ENCODE data around the gene BFAR. TPM values are rescaled to one million over a fixed set of nuclear protein-coding genes. Genes with fewer than 3 reads are reported as not detected.

The BFAR gene
- total and polyA plus RNA-seq, 2 donors (not counting 1 experiment from before 2014, with no cell fraction given) = 30.7 to 72.9 TPM

DNA sequence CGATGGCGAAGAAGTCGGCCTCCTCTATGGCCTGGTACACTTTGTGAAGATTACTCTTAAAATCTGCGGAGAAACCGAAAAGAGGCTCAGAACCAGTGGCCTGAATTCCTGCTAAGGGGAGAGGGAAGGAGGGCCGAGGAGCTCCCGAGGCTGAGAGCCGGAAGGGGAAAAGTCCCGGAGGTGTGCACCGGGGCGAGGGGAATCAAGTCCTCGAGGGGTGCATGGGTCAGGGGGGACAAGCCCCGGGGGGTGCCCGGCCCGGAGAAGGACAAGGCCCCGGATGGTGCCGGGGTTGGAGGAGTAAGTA is 3.2 kb upstream of the BFAR start:
- DNase-seq (no peak), ATAC-seq (ENCODE audit: low read depth) (no peak)
- POLR2A ChIA-PET = interaction anchor here (0.6 kb wide), 1 partner anchor 194 kb away, joined by 10 read pairs; no protein-coding TSS in a partner anchor
- Histone ChIP-seq H3K79me2 (ENCODE audit: control insufficient read depth, insufficient read depth, low read length) (peaks cover 60% of the 10 kb centered on the region), H3K4me1 (ENCODE audit: control insufficient read depth in 2 of 2, insufficient read depth in 2 of 2, low read length in 2 of 2) (peaks cover 34 to 42% of the 10 kb centered on the region in 2 donors), H4K20me1 (ENCODE audit: control insufficient read depth, insufficient read depth, low read length, poor library complexity, severe bottlenecking) (peaks cover 12% of the 10 kb centered on the region), H3K9me3 (ENCODE audit: control extremely low read depth in 1 of 3, control insufficient read depth in 2 of 3, insufficient read depth in 1 of 3, low read length in 2 of 3) (peaks cover 0 to 9% (median 0%) of the 10 kb centered on the region in 3 donors), H3K4me2 (replicated peaks; ENCODE audit: low read depth, low read length, poor library complexity, severe bottlenecking) (peak overlapping the region; percentile 78), H3K4me3 (ENCODE audit: control extremely low read depth in 1 of 5, extremely low read depth in 1 of 5, insufficient read depth in 1 of 5, low read depth in 2 of 5, low read length in 4 of 5) (peak overlapping the region; percentile 73 to 94 (median 86)), H2AFZ (ENCODE audit: insufficient read depth, low read depth, low read length, poor library complexity, severe bottlenecking) (peak overlapping the region; percentile 64), H3K27me3 (replicated peaks in 1 of 4; ENCODE audit: control extremely low read depth in 1 of 4, control insufficient read depth in 3 of 4, insufficient read depth in 4 of 4, low read length in 3 of 4) (no peaks in the 10 kb centered on the region), H3K27ac (ENCODE audit: low read length in 2 of 2) (peak overlapping the region; percentile 89 to 93), H3K36me3 (replicated peaks in 1 of 2; ENCODE audit: control extremely low read depth in 1 of 2, control insufficient read depth in 1 of 2, extremely low read depth in 1 of 2, insufficient read depth in 2 of 2, low read length in 1 of 2) (peaks cover 9 to 36% of the 10 kb centered on the region in 2 experiments), H3K9ac (ENCODE audit: low read length) (peak overlapping the region; percentile 82)
- H3K4me3 Mint-ChIP-seq = peak overlapping the region; percentile 81
- peaks cover 3% of the 10 kb centered on the region for H3K9me3 Mint-ChIP-seq (ENCODE audit: insufficient read depth)
- TF ChIP-seq, protein P1, sequence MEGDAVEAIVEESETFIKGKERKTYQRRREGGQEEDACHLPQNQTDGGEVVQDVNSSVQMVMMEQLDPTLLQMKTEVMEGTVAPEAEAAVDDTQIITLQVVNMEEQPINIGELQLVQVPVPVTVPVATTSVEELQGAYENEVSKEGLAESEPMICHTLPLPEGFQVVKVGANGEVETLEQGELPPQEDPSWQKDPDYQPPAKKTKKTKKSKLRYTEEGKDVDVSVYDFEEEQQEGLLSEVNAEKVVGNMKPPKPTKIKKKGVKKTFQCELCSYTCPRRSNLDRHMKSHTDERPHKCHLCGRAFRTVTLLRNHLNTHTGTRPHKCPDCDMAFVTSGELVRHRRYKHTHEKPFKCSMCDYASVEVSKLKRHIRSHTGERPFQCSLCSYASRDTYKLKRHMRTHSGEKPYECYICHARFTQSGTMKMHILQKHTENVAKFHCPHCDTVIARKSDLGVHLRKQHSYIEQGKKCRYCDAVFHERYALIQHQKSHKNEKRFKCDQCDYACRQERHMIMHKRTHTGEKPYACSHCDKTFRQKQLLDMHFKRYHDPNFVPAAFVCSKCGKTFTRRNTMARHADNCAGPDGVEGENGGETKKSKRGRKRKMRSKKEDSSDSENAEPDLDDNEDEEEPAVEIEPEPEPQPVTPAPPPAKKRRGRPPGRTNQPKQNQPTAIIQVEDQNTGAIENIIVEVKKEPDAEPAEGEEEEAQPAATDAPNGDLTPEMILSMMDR (IDR thresholded peaks at IDR 0.05) = no peak
- TF ChIP-seq EZH2 (IDR thresholded peaks at IDR 0.05; ENCODE audit: borderline replicate concordance, insufficient read depth, low read depth, low read length, poor library complexity, severe bottlenecking) = no peak
- H3K27ac Mint-ChIP-seq = peak overlapping the region; percentile 89
- no peaks in the 10 kb centered on the region for H3K27me3 Mint-ChIP-seq
- peaks cover 43% of the 10 kb centered on the region for H3K4me1 Mint-ChIP-seq
- CTCF ChIA-PET = interaction anchor here (0.5 kb wide), 1 partner anchor 12 kb away, joined by 3 read pairs; no protein-coding TSS in a partner anchor
- WGBS (ENCODE audit: insufficient coverage) = 4% methylated on average over 17 of the region's 17 CpGs
- intact Hi-C loops (cut with micrococcal nuclease) = no loop called here

DNA sequence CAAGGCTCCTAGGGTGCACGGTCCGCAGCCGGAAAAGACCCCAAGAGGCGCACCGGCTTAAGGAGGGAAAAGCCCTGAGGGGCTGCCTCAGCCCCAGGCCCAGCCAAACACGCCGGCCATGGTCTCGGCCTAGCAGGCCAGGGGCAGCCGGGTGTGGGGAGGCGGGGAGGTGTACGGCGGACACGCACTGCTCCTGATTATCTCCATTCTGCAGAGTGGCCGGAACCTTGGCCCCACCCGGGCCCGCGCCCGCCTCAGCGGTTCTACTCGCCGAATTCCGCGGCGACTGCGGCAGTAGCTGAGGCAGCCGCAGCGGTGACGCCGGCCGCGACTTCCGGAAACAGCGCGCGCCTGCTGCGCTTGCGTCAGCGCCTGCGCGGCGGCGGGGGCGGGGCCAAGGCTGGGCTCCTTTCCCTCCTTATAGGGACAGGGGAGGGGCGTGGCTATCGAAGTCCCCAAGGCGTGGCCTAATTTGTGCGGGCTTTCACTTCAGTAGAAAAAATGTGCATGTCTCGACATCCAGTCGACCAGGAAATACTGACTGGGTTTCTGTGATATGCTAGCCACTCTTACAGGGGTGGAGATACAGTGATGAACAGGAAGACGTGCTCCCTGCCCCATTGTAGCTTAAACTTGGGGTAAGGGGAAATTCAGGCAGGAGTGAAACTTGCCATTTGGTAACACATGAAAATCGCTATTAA is 2.7 kb upstream of the BFAR start, which contains the start of gene PARN:
Gene PARN (minus strand): TSS at position 342 of the 701 bp plus-strand sequence. CDS start 135 bp downstream, at position 207.
- DNase-seq (peak; percentile 99), ATAC-seq (ENCODE audit: low read depth) (peak; percentile 71)
- peaks cover 46% of the 10 kb centered on the region for H3K4me1 Mint-ChIP-seq
- Histone ChIP-seq H3K4me1 (ENCODE audit: control insufficient read depth in 2 of 2, insufficient read depth in 2 of 2, low read length in 2 of 2) (peaks cover 38 to 42% of the 10 kb centered on the region in 2 donors), H2AFZ (ENCODE audit: insufficient read depth, low read depth, low read length, poor library complexity, severe bottlenecking) (peak within 1 kb of the TSS; percentile 64), H3K36me3 (replicated peaks in 1 of 2; ENCODE audit: control extremely low read depth in 1 of 2, control insufficient read depth in 1 of 2, extremely low read depth in 1 of 2, insufficient read depth in 2 of 2, low read length in 1 of 2) (peaks cover 9 to 32% of the 10 kb centered on the region in 2 experiments), H3K27ac (ENCODE audit: low read length in 2 of 2) (peak within 1 kb of the TSS; percentile 89 to 93), H3K9ac (ENCODE audit: low read length) (peak within 1 kb of the TSS; percentile 82), H3K9me3 (ENCODE audit: control extremely low read depth in 1 of 3, control insufficient read depth in 2 of 3, insufficient read depth in 1 of 3, low read length in 2 of 3) (peaks cover 0 to 9% (median 0%) of the 10 kb centered on the region in 3 donors), H3K4me2 (replicated peaks; ENCODE audit: low read depth, low read length, poor library complexity, severe bottlenecking) (peak within 1 kb of the TSS; percentile 78), H3K79me2 (ENCODE audit: control insufficient read depth, insufficient read depth, low read length) (peaks cover 65% of the 10 kb centered on the region), H3K4me3 (ENCODE audit: control extremely low read depth in 1 of 5, extremely low read depth in 1 of 5, insufficient read depth in 1 of 5, low read depth in 2 of 5, low read length in 4 of 5) (peak within 1 kb of the TSS; percentile 73 to 94 (median 86)), H3K27me3 (replicated peaks in 1 of 4; ENCODE audit: control extremely low read depth in 1 of 4, control insufficient read depth in 3 of 4, insufficient read depth in 4 of 4, low read length in 3 of 4) (no peaks in the 10 kb centered on the region), H4K20me1 (ENCODE audit: control insufficient read depth, insufficient read depth, low read length, poor library complexity, severe bottlenecking) (peaks cover 17% of the 10 kb centered on the region)
- WGBS (ENCODE audit: insufficient coverage) = 2% methylated on average over 48 of the region's 51 CpGs
- intact Hi-C loops (cut with micrococcal nuclease) = loop anchor here (1.0 to 10.0 kb wide), 3 partner anchors 345 to 1257 kb away; partner anchors contain the start of genes CEP20 and RRN3
- H3K27me3 Mint-ChIP-seq = no peaks in the 10 kb centered on the region
- peak within 1 kb of the TSS; percentile 81 for H3K4me3 Mint-ChIP-seq
- ChIA-PET CTCF (no interaction called here), POLR2A (no interaction called here)
- peak within 1 kb of the TSS; percentile 89 for H3K27ac Mint-ChIP-seq
- H3K9me3 Mint-ChIP-seq (ENCODE audit: insufficient read depth) = peaks cover 3% of the 10 kb centered on the region
- no peak for TF ChIP-seq EZH2 (IDR thresholded peaks at IDR 0.05; ENCODE audit: borderline replicate concordance, insufficient read depth, low read depth, low read length, poor library complexity, severe bottlenecking)
- TF ChIP-seq, protein P1 (IDR thresholded peaks at IDR 0.05) = no peak

All from B cell (primary cell).